ENCODE measurements around the gene MRPS10.
"Not testable (repeated sequence)": the region's sequence is repeated elsewhere in the genome, so short reads cannot be mapped to it uniquely, and the experiment has no call there.

The MRPS10 gene

GRCh38 chr6:42237857-42238256 lies 20.2 kb upstream of the MRPS10 start:
- no peak for DNase-seq (ENCODE audit: low read depth in 2 of 2)

- DNase-seq (ENCODE audit: low read depth in 2 of 2), result no peak
These were observed 19.2 kb upstream of the MRPS10 start for GRCh38 chr6:42236682-42237473.

- DNase-seq (ENCODE audit: low read depth in 2 of 2), result no peak
These were observed 18.4 kb upstream of the MRPS10 start for GRCh38 chr6:42236030-42236429.

GRCh38 chr6:42232035-42232434 lies 14.4 kb upstream of the MRPS10 start:
- no peak for DNase-seq (ENCODE audit: low read depth in 2 of 2)

- no peak for DNase-seq (ENCODE audit: low read depth in 2 of 2)
These were observed 13.0 kb upstream of the MRPS10 start for GRCh38 chr6:42230345-42231321.

- DNase-seq (ENCODE audit: low read depth in 2 of 2), result no peak
These were observed 12.0 kb upstream of the MRPS10 start for GRCh38 chr6:42229506-42230119.

GRCh38 chr6:42228305-42228704 lies 10.6 kb upstream of the MRPS10 start:
- no peak for DNase-seq (ENCODE audit: low read depth in 2 of 2)

GRCh38 chr6:42227173-42227850 lies 9.7 kb upstream of the MRPS10 start:
- DNase-seq (ENCODE audit: low read depth in 2 of 2), result no peak

- DNase-seq (ENCODE audit: low read depth in 2 of 2), result no peak
These were observed 9.0 kb upstream of the MRPS10 start for GRCh38 chr6:42226645-42227143.

- no peak for DNase-seq (ENCODE audit: low read depth in 2 of 2)
These were observed 8.5 kb upstream of the MRPS10 start for GRCh38 chr6:42226161-42226611.

GRCh38 chr6:42225419-42225818 lies 7.8 kb upstream of the MRPS10 start:
- no peak for DNase-seq (ENCODE audit: low read depth in 2 of 2)

GRCh38 chr6:42225029-42225339 lies 7.3 kb upstream of the MRPS10 start:
- DNase-seq (ENCODE audit: low read depth in 2 of 2), result no peak

- no peak for DNase-seq (ENCODE audit: low read depth in 2 of 2)
These were observed 6.8 kb upstream of the MRPS10 start for GRCh38 chr6:42224222-42225028.

GRCh38 chr6:42222448-42222847 lies 4.8 kb upstream of the MRPS10 start:
- no peak for DNase-seq (ENCODE audit: low read depth in 2 of 2)

GRCh38 chr6:42221546-42221945 lies 3.9 kb upstream of the MRPS10 start:
- no peak for DNase-seq (ENCODE audit: low read depth in 2 of 2)

- DNase-seq (ENCODE audit: low read depth in 2 of 2), result no peak
These were observed 3.1 kb upstream of the MRPS10 start for GRCh38 chr6:42220807-42221206.

GRCh38 chr6:42217157-42217518 lies 523 bp downstream of the MRPS10 start:
- DNase-seq (ENCODE audit: low read depth in 2 of 2), result no peak

- DNase-seq (ENCODE audit: low read depth in 2 of 2), result not testable (repeated sequence)
These were observed 1.2 kb downstream of the MRPS10 start for GRCh38 chr6:42216495-42216894.

GRCh38 chr6:42212442-42212841 lies 5.2 kb downstream of the MRPS10 start:
- no peak for DNase-seq (ENCODE audit: low read depth in 2 of 2)

GRCh38 chr6:42211726-42212125 lies 5.9 kb downstream of the MRPS10 start:
- no peak for DNase-seq (ENCODE audit: low read depth in 2 of 2)

- no peak for DNase-seq (ENCODE audit: low read depth in 2 of 2)
These were observed 7.1 kb downstream of the MRPS10 start for GRCh38 chr6:42210551-42210950.

All from stimulated activated CD4-positive, alpha-beta T cell treated with anti-CD3 and anti-CD28 coated beads, Interleukin-4, amount 100 ng/mL, for 48 hours (primary cell).